HCT116 (cell line): ENCODE results near the gene RALGPS2. TPM values are rescaled to one million over a fixed set of nuclear protein-coding genes. Genes with fewer than 3 reads are reported as not detected.

Experiments
- ATAC-seq: fragments of 200-7000 bp; cut with Tn5 transposase; 2 replicates; pipeline ENCODE4 v1.9.1; 2020; ENCODE audit warnings: mild to moderate bottlenecking, moderate library complexity
- BruUV-seq: library from RNA; stranded (reverse); fragments of 400-500 nt; replicated peaks from 2 replicates; lab custom pipeline; 2021; lab: Mats Ljungman, UMichigan
- CTCF ChIA-PET: fragments of 300-600 bp; sonication (Branson Sonifier 250); formaldehyde crosslinking; loops from one replicate; lab custom pipeline; 2021; ENCODE audit warnings: antibody characterized with exemption; lab: Charles Lee
- POLR2A ChIA-PET: fragments of 300-600, 350-600 bp; sonication (Branson Sonifier 250); formaldehyde crosslinking; loops from one replicate; lab custom pipeline; 2021; ENCODE audit warnings: antibody characterized with exemption; lab: Charles Lee
- RAD21 ChIA-PET, 2 experiments: fragments of 300-600 bp; sonication (Branson Sonifier 250); formaldehyde crosslinking; loops; one replicate each; lab custom pipeline; 2023; ENCODE audit warnings: low total read pairs in 2 of 2; ENCODE audit not compliant: uncharacterized antibody in 2 of 2, unreplicated experiment in 2 of 2, low non-redundant PET in 1 of 2; lab: Charles Lee
- DNase-seq: peaks from one replicate; pipeline ENCODE4 v3.0.0-alpha.2; 2010; ENCODE audit warnings: low read depth, low spot score
- H2AFZ ChIP-seq: fragments of 200-600 bp; shearing (Covaris generic), sonication (generic); 2 replicates; pipeline ENCODE4 v1.6.1; 2017; ENCODE audit warnings: low read depth, mixed run types, mixed read lengths, antibody characterized with exemption, low read length; ENCODE audit not compliant: poor library complexity, severe bottlenecking
- H3K27ac ChIP-seq: 2 replicates; pipeline ENCODE4 v1.5.1; 2012; ENCODE audit warnings: low read depth, low read length
- H3K27me3 ChIP-seq: fragments of 200-600 bp; sonication (generic); 2 replicates; pipeline ENCODE4 v1.6.1; 2016; ENCODE audit warnings: mixed run types, low read length, mixed read lengths; ENCODE audit not compliant: insufficient read depth
- H3K36me3 ChIP-seq, 2 experiments: fragments of 200-500 bp in 1 of 2; fragments of 200-600 bp in 1 of 2; sonication (Bioruptor generic) in 1 of 2; sonication (generic) in 1 of 2; 2 replicates each; pipeline versions ENCODE4 v1.5.1 to v1.6.1; 2014 to 2016; ENCODE audit warnings: low read length in 2 of 2, inconsistent platforms in 1 of 2, mixed read lengths in 1 of 2, mixed run types in 1 of 2; ENCODE audit not compliant: insufficient read depth in 2 of 2, control insufficient read depth in 1 of 2
- H3K4me1 ChIP-seq, 2 experiments: fragments of 200-600 bp in 1 of 2; sonication (generic) in 1 of 2; 2 replicates each; pipeline versions ENCODE4 v1.5.1 to v1.6.1; 2012 to 2017; ENCODE audit warnings: low read length in 2 of 2, inconsistent platforms in 1 of 2, mild to moderate bottlenecking in 1 of 2, mixed read lengths in 1 of 2, mixed run types in 1 of 2, moderate library complexity in 1 of 2; ENCODE audit not compliant: insufficient read depth in 2 of 2, control insufficient read depth in 1 of 2
- H3K4me2 ChIP-seq: fragments of 200-600 bp; sonication (generic); 2 replicates; pipeline ENCODE4 v1.6.1; 2017; ENCODE audit warnings: mixed run types, low read length, mixed read lengths
- H3K4me3 ChIP-seq, 2 experiments: fragments of 200-600 bp in 1 of 2; sonication (generic) in 1 of 2; replicated peaks in 1 of 2; 2 replicates each; pipeline ENCODE4 v1.5.1; 2011 to 2016; ENCODE audit warnings: low read length in 2 of 2, control low read depth in 1 of 2, low read depth in 1 of 2, mild to moderate bottlenecking in 1 of 2, mixed read lengths in 1 of 2, mixed run types in 1 of 2
- H3K79me2 ChIP-seq: fragments of 200-600 bp; sonication (generic); 2 replicates; pipeline ENCODE4 v1.6.1; 2017; ENCODE audit warnings: mild to moderate bottlenecking, mixed run types, low read length, moderate library complexity, mixed read lengths; ENCODE audit not compliant: insufficient read depth
- H3K9ac ChIP-seq: fragments of 200-600 bp; sonication (generic); 2 replicates; pipeline ENCODE4 v1.6.1; 2016; ENCODE audit warnings: low read length, mixed read lengths
- H3K9me2 ChIP-seq: fragments of 200-600 bp; sonication (generic), shearing (Covaris generic); 2 replicates; pipeline ENCODE4 v1.6.1; 2017; ENCODE audit warnings: mixed run types, mild to moderate bottlenecking, moderate library complexity; ENCODE audit not compliant: insufficient read depth
- H3K9me3 ChIP-seq, 2 experiments: fragments of 200-500 bp in 1 of 2; fragments of 200-600 bp in 1 of 2; sonication (Bioruptor generic) in 1 of 2; sonication (generic) in 1 of 2; 2 replicates each; pipeline ENCODE4 v1.6.1; 2014 to 2017; ENCODE audit warnings: low read length in 2 of 2, mixed read lengths in 2 of 2, inconsistent platforms in 1 of 2, low read depth in 1 of 2, mild to moderate bottlenecking in 1 of 2, mixed run types in 1 of 2, moderate library complexity in 1 of 2; ENCODE audit not compliant: control insufficient read depth in 1 of 2, insufficient read depth in 1 of 2
- H4K20me1 ChIP-seq: fragments of 200-600 bp; sonication (generic), shearing (Covaris generic); 2 replicates; pipeline ENCODE4 v1.6.1; 2017; ENCODE audit warnings: mixed run types, mild to moderate bottlenecking, moderate library complexity; ENCODE audit not compliant: insufficient read depth
- CEBPB ChIP-seq: IDR thresholded peaks from 2 replicates; pipeline ENCODE4 v1.6.1; 2012; ENCODE audit warnings: low read depth
- EGR1 ChIP-seq: IDR thresholded peaks from 2 replicates; pipeline ENCODE4 v1.6.1; 2012; ENCODE audit warnings: low read depth
- ELF1 ChIP-seq: IDR thresholded peaks from 2 replicates; pipeline ENCODE4 v1.6.1; 2012; ENCODE audit warnings: low read depth, borderline replicate concordance
- FOSL1 ChIP-seq: IDR thresholded peaks from 2 replicates; pipeline ENCODE4 v1.6.1; 2012; ENCODE audit warnings: low read depth
- JUND ChIP-seq: IDR thresholded peaks from 2 replicates; pipeline ENCODE4 v1.6.1; 2012
- POLR2AphosphoS5 ChIP-seq: IDR thresholded peaks from 2 replicates; pipeline ENCODE4 v1.6.1; 2011; ENCODE audit warnings: mild to moderate bottlenecking, low read depth, low read length, moderate library complexity
- RAD21 ChIP-seq: IDR thresholded peaks from 2 replicates; pipeline ENCODE4 v1.6.1; 2012; ENCODE audit warnings: low read depth, mild to moderate bottlenecking
- SP1 ChIP-seq: IDR thresholded peaks from 2 replicates; pipeline ENCODE4 v1.6.1; 2012; ENCODE audit warnings: low read depth
- YY1 ChIP-seq: IDR thresholded peaks from 2 replicates; pipeline ENCODE4 v1.6.1; 2011; ENCODE audit warnings: low read length, low read depth, moderate library complexity, mild to moderate bottlenecking; ENCODE audit not compliant: insufficient replicate concordance; ENCODE audit errors: extremely low read depth
- ZFX ChIP-seq: fragments of 450-650 bp; IDR thresholded peaks from 2 replicates; pipeline ENCODE4 v1.6.1; 2017
- ZNF274 ChIP-seq: fragments of 200-500 bp; sonication (Bioruptor generic); IDR thresholded peaks from 2 replicates; pipeline ENCODE4 v1.6.1; 2014; ENCODE audit warnings: mild to moderate bottlenecking, low read depth, low read length, inconsistent platforms
- intact Hi-C: fragments of 100-400 bp; cut with micrococcal nuclease; formaldehyde crosslinking; loops from 2 replicates; pipeline ENCODE4 v1.10.0; 2022
- total RNA-seq: library from RNA; stranded (reverse); gene quantifications from one replicate; pipeline ENCODE4 v1.2.1, GENCODE V29; 2021; ENCODE audit not compliant: unreplicated experiment
- TF ChIP-seq, protein P1 (sequence below): IDR thresholded peaks from 2 replicates; pipeline ENCODE4 v1.6.1; 2012; ENCODE audit warnings: low read depth
- TF ChIP-seq, protein P2 (sequence below), 3 experiments: fragments of 200-600 bp in 1 of 3; sonication (generic) in 1 of 3; IDR thresholded peaks in 2 of 3; conservative IDR thresholded peaks in 1 of 3; 2 replicates each; pipeline ENCODE4 v1.5.1; 2012 to 2017; ENCODE audit warnings: low read depth in 2 of 3, low read length in 2 of 3, antibody characterized with exemption in 1 of 3, borderline replicate concordance in 1 of 3, control low read depth in 1 of 3, mild to moderate bottlenecking in 1 of 3, mixed read lengths in 1 of 3, mixed run types in 1 of 3, moderate library complexity in 1 of 3; ENCODE audit not compliant: insufficient read depth in 1 of 3

The RALGPS2 gene
- total RNA-seq, 1 experiment from 2014 or later = 25.6 TPM

DNA sequence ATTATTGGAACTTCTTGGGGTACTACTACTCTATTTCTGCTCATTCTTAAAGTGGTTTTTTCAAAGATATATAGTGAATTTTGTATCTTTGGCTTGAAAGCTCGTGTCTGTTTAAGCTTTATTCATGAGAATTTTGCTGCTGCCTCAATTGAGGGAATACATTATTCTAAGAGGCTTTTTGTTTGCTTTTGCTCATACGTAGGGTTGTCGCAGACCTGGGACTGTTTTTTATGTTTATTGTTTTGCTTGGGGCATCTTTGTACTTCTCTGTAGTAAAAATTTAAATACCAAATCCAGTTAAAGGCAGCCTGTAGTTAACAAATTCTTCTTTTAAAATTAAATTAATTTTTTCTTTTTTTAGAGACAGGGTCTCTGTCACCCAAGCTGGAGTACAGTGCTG, 83.5 kb downstream of the RALGPS2 start:
- no peak overlapping the region for H3K4me2 ChIP-seq
- H3K9me3 ChIP-seq = no peaks in the 10 kb centered on the region
- H3K9me2 ChIP-seq = no peaks in the 10 kb centered on the region
- ChIA-PET CTCF (no interaction called here), RAD21 (no interaction called here), POLR2A (no interaction called here)
- H3K79me2 ChIP-seq = no peaks in the 10 kb centered on the region
- DNase-seq = no peak
- no peak for ATAC-seq
- H4K20me1 ChIP-seq = no peaks in the 10 kb centered on the region
- H3K27me3 ChIP-seq = no peaks in the 10 kb centered on the region
- no peaks in the 10 kb centered on the region for H3K36me3 ChIP-seq
- H2AFZ ChIP-seq = no peak overlapping the region
- intact Hi-C loops = no loop called here
- BruUV-seq = no TSS peak
- no peak for TF ChIP-seq RAD21
- TF ChIP-seq EGR1 = no peak
- no peak for TF ChIP-seq JUND
- no peak for TF ChIP-seq POLR2AphosphoS5
- no peak for TF ChIP-seq FOSL1
- TF ChIP-seq, protein P1, sequence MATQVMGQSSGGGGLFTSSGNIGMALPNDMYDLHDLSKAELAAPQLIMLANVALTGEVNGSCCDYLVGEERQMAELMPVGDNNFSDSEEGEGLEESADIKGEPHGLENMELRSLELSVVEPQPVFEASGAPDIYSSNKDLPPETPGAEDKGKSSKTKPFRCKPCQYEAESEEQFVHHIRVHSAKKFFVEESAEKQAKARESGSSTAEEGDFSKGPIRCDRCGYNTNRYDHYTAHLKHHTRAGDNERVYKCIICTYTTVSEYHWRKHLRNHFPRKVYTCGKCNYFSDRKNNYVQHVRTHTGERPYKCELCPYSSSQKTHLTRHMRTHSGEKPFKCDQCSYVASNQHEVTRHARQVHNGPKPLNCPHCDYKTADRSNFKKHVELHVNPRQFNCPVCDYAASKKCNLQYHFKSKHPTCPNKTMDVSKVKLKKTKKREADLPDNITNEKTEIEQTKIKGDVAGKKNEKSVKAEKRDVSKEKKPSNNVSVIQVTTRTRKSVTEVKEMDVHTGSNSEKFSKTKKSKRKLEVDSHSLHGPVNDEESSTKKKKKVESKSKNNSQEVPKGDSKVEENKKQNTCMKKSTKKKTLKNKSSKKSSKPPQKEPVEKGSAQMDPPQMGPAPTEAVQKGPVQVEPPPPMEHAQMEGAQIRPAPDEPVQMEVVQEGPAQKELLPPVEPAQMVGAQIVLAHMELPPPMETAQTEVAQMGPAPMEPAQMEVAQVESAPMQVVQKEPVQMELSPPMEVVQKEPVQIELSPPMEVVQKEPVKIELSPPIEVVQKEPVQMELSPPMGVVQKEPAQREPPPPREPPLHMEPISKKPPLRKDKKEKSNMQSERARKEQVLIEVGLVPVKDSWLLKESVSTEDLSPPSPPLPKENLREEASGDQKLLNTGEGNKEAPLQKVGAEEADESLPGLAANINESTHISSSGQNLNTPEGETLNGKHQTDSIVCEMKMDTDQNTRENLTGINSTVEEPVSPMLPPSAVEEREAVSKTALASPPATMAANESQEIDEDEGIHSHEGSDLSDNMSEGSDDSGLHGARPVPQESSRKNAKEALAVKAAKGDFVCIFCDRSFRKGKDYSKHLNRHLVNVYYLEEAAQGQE = no peak
- TF ChIP-seq ZNF274 = no peak
- no peak for TF ChIP-seq ZFX
- TF ChIP-seq ELF1 = no peak
- TF ChIP-seq, protein P2, sequence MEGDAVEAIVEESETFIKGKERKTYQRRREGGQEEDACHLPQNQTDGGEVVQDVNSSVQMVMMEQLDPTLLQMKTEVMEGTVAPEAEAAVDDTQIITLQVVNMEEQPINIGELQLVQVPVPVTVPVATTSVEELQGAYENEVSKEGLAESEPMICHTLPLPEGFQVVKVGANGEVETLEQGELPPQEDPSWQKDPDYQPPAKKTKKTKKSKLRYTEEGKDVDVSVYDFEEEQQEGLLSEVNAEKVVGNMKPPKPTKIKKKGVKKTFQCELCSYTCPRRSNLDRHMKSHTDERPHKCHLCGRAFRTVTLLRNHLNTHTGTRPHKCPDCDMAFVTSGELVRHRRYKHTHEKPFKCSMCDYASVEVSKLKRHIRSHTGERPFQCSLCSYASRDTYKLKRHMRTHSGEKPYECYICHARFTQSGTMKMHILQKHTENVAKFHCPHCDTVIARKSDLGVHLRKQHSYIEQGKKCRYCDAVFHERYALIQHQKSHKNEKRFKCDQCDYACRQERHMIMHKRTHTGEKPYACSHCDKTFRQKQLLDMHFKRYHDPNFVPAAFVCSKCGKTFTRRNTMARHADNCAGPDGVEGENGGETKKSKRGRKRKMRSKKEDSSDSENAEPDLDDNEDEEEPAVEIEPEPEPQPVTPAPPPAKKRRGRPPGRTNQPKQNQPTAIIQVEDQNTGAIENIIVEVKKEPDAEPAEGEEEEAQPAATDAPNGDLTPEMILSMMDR (IDR thresholded peaks at IDR 0.05 in 2 of 3, conservative IDR thresholded peaks at IDR 0.05 in 1 of 3; ENCODE audit: borderline replicate concordance in 1 of 3, insufficient read depth in 1 of 3, low read depth in 2 of 3, low read length in 2 of 3) = no peak
- no peak for TF ChIP-seq YY1
- no peak for TF ChIP-seq SP1
- no peak for TF ChIP-seq CEBPB
- H3K27ac ChIP-seq = no peak overlapping the region
- H3K9ac ChIP-seq = no peak overlapping the region
- no peak overlapping the region for H3K4me3 ChIP-seq
- H3K4me1 ChIP-seq = no peaks in the 10 kb centered on the region
